Left lung (tissue), 10 donors: ENCODE results near the gene PRM3. TPM values are rescaled to one million over a fixed set of nuclear protein-coding genes. Genes with fewer than 3 reads are reported as not detected.

Experiments used
- ATAC-seq: fragments of 200-7000 bp; cut with Tn5 transposase; one replicate; pipeline ENCODE4 v1.9.1; 2020; ENCODE audit warnings: moderate library complexity
- DNase-seq, 4 donors: peaks; one replicate each; pipeline ENCODE4 v3.0.0-alpha.2; 2013 to 2020
- H3K27ac ChIP-seq, 2 donors: fragments of 200-600 bp; sonication (generic) in 1 of 2; one replicate each; pipeline versions ENCODE4 v1.5.0 to v1.8.0; 2020 to 2021
- H3K27me3 ChIP-seq, 2 donors: fragments of 200-600 bp; sonication (generic) in 1 of 2; one replicate each; pipeline versions ENCODE4 v1.5.0 to v1.8.0; 2020 to 2021
- H3K36me3 ChIP-seq, 2 donors: fragments of 200-600 bp; sonication (generic) in 1 of 2; one replicate each; pipeline versions ENCODE4 v1.5.0 to v1.8.0; 2020 to 2021
- H3K4me1 ChIP-seq, 2 donors: fragments of 200-600 bp; one replicate each; pipeline ENCODE4 v1.8.0; 2021
- H3K4me3 ChIP-seq, 2 donors: fragments of 200-600 bp; sonication (generic) in 1 of 2; one replicate each; pipeline versions ENCODE4 v1.5.0 to v1.8.0; 2020 to 2021; ENCODE audit warnings: mild to moderate bottlenecking in 1 of 2
- H3K9me3 ChIP-seq, 2 donors: fragments of 200-600 bp; sonication (generic) in 1 of 2; one replicate each; pipeline versions ENCODE4 v1.5.0 to v1.8.0; 2020 to 2021
- intact Hi-C, 2 donors: fragments of 100-400 bp; cut with DNase I; formaldehyde crosslinking; loops; one replicate each; pipeline versions ENCODE4 v1.11.2 to v1.14.2; 2022
- polyA plus RNA-seq, 6 donors: library from polyadenylated mRNA; unstranded; fragments of 120-200 nt; gene quantifications; one replicate each; pipeline ENCODE4 v1.2.1, GENCODE V29; 2013; ENCODE audit not compliant: insufficient read length in 6 of 6
- total RNA-seq, 2 donors: library from RNA; stranded (reverse); fragmentation: NEBNext Ultra II Directional; extraction: Animal tissue kit (Norgen Biotek cat#: 25700); gene quantifications; one replicate each; pipeline ENCODE4 v1.2.1, GENCODE V29; 2021
- TF ChIP-seq, protein P1 (sequence below), 2 donors: fragments of 200-600 bp; sonication (generic) in 1 of 2; IDR thresholded peaks; one replicate each; pipeline versions ENCODE4 v1.5.0 to v1.8.0; 2021; ENCODE audit warnings: antibody characterized with exemption in 2 of 2
- donor health status: DM: no; HTN: yes; CAD: no.
- donor health status: DM: no; HTN: no; CAD: no.

Gene PRM3
- total and polyA plus RNA-seq, 8 donors: not detected

DNA sequence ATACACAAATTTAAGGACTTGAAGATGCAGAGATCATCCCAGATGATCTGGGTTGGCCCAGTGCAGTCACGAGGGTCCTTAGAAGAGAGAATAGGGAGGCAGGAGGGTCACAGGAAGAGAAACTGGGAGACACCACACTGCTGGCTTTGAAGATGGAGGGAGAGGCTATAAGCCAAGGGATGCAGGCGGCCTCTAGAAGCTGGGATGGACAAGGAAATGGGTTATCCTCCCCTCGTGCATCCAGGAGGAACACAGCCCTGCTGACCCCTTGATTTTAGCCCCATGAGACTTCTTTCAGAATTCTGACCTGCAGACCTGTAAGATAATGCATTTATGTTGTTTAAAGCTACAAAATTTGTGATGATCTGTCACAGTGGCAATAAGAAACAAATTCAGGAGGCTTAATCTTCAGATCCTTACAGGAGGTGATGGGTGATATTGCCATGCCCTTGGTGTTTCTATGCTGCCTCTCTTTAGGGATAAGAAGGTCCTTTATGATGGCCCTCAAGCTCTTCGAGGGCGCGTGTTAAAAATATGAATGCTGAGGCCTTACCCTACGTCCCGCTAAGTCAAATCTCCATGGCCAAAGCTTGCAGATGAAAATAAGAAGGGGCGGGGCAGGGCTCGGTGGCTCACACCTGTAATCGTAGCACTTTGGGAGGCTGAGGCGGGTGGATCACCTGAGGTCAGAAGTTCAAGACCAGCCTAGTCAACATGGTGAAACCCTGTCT lies 4.3 kb upstream of the PRM3 start:
- intact Hi-C loops: no loop called here

DNA sequence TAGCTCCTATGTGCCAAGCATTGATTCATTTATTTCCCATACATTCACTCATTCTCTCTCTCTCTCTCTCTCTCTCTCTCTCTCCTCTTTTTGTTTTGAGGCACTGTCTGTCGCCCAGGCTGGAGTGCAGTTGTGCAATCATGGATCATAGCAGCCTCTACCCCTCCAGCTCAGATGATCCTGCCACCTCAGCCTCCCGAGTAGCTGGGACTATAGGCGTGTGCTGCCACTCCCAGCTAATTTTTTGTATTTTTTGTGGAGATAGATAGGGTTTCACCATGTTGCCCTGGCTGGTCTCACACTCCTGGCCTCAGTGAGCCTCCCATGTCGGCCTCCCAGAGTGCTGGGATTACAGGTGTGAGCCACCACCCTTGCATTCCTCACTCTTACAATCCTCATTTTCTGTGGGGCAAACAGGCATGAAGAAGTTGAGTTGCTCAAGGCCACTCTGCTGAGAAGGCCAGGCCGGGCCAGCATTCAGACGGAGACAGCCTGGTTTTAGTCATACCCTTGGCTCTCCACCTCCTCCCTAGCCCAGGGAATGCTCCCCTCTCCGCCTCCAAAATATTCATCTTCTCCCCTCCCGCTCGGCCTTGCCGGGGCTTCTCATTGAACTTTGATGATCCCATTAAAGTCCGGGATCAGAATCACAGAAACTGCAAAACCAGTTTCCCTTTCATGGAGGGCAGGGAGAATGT lies 3.6 kb upstream of the PRM3 start:
- no peak for ATAC-seq
- no peak overlapping the region for H3K27ac ChIP-seq
- H3K36me3 ChIP-seq: no peaks in the 10 kb centered on the region

More for the DNA sequence above, 4.3 kb upstream of the PRM3 start:
- H3K27ac ChIP-seq: no peak overlapping the region
- ATAC-seq: no peak
- no peak for DNase-seq
- no peaks in the 10 kb centered on the region for H3K9me3 ChIP-seq
- no peaks in the 10 kb centered on the region for H3K36me3 ChIP-seq
- no peak overlapping the region for H3K4me3 ChIP-seq
- H3K4me1 ChIP-seq: peaks cover 0 to 4% of the 10 kb centered on the region in 2 donors
- H3K27me3 ChIP-seq: no peaks in the 10 kb centered on the region
- TF ChIP-seq, protein P1, sequence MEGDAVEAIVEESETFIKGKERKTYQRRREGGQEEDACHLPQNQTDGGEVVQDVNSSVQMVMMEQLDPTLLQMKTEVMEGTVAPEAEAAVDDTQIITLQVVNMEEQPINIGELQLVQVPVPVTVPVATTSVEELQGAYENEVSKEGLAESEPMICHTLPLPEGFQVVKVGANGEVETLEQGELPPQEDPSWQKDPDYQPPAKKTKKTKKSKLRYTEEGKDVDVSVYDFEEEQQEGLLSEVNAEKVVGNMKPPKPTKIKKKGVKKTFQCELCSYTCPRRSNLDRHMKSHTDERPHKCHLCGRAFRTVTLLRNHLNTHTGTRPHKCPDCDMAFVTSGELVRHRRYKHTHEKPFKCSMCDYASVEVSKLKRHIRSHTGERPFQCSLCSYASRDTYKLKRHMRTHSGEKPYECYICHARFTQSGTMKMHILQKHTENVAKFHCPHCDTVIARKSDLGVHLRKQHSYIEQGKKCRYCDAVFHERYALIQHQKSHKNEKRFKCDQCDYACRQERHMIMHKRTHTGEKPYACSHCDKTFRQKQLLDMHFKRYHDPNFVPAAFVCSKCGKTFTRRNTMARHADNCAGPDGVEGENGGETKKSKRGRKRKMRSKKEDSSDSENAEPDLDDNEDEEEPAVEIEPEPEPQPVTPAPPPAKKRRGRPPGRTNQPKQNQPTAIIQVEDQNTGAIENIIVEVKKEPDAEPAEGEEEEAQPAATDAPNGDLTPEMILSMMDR (IDR thresholded peaks at IDR 0.05): no peak

DNA sequence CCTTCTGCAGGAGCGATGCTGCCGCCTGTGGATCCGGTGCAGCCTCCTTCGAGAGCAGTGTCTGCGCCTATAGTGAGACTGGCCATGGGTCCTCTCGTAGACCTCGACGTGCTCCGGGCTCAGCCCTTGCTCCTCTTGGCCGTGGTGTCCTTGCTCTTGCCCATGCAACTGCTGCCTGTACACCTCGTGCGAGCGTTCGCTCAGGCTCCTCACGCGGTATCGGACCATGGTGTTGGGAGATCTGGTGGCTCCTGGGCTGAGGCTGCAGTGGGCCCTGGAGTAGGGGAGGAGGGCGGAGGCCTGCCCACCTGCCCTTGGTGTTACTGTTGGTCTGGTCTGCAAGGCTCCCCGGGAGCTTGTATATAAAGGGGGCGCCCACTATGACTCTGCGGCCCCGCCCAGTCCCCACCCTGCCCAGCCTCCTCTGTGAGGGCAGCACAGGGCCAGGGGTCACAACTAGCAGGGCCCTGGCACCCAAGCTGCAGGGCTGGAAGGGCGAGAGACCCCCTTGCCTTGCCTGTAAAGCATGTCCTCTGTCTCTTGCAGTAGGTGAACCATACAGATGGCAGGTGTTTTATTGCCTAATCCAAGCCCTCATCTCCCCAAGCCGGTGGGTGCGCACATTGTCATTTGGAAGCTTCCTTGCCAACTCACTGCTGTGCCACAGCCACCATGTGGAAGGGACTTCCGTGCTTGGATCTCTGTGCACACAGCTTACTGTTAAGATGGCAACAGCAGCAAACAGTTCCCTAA lies 2.9 kb upstream of the PRM3 start, which contains the start of gene PRM2:
Gene PRM2, minus strand, starts transcription at position 338 of the 753 bp plus-strand sequence. Its CDS starts 110 bp downstream, at position 228.
- Histone ChIP-seq H3K4me3 (no peak within 1 kb of the TSS), H3K9me3 (no peaks in the 10 kb centered on the region), H3K36me3 (no peaks in the 10 kb centered on the region), H3K4me1 (peaks cover 0 to 4% of the 10 kb centered on the region in 2 donors), H3K27me3 (no peaks in the 10 kb centered on the region), H3K27ac (no peak within 1 kb of the TSS)
- intact Hi-C loops: no loop called here
- TF ChIP-seq, protein P1 (IDR thresholded peaks at IDR 0.05): no peak
- no peak for DNase-seq
- no peak for ATAC-seq

More for the DNA sequence above, 3.6 kb upstream of the PRM3 start:
- H3K4me1 ChIP-seq: peaks cover 0 to 4% of the 10 kb centered on the region in 2 donors
- no peaks in the 10 kb centered on the region for H3K9me3 ChIP-seq
- TF ChIP-seq, protein P1 (IDR thresholded peaks at IDR 0.05): no peak
- intact Hi-C loops: no loop called here
- H3K4me3 ChIP-seq: no peak overlapping the region
- no peaks in the 10 kb centered on the region for H3K27me3 ChIP-seq
- no peak for DNase-seq

DNA sequence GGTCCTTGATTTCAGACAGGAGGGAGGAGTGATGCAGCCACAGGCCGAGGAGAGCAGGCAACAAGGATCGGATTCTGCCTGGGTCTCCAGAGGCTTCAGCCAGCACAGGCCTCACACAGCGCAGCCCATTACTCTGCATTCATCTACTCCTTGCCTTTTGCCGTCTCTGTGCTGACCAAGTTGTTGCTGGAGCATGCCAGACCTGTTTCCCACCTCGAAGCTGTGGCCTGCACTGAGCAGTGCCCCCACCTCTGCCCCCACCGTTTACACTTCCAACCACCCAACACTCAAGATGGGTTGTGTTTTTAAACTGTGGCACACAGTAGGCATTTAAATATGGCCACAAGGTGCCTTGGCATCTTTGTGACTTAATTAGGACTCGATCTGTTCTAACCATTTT lies 1.5 kb upstream of the PRM3 start:
- Histone ChIP-seq H3K4me3 (no peak overlapping the region), H3K36me3 (no peaks in the 10 kb centered on the region), H3K27ac (no peak overlapping the region), H3K4me1 (peaks cover 0 to 4% of the 10 kb centered on the region in 2 donors), H3K27me3 (no peaks in the 10 kb centered on the region), H3K9me3 (no peaks in the 10 kb centered on the region)
- no peak for ATAC-seq
- TF ChIP-seq, protein P1 (IDR thresholded peaks at IDR 0.05): no peak
- intact Hi-C loops: no loop called here
- DNase-seq: no peak
